ENCODE data around the gene GSX2. TPM values are rescaled to one million over a fixed set of nuclear protein-coding genes. Genes with fewer than 3 reads are reported as not detected.

GSX2 gene
- total RNA-seq, 2 experiments from 2014 or later, result not detected

DNA sequence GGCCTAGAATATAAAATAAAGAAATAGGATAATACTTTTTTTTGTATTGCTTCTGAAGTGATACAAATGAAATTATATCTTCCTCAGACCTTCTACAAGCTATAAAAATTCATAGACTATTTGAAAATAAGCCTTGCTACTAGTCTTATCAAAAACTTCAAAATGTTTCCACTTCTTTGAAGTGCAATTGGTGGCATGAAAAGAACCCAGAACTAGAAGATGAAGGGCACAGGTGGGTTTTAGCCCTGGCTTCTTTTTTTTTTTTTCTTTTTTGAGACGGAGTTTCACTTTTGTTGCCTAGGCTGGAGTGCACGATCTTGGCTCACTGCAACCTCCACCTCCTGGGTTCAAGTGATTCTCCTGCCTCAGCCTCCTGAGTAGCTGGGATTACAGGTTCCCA is 44.2 kb downstream of the GSX2 start:
- no peak overlapping the region for H3K4me3 Mint-ChIP-seq
- no peaks in the 10 kb centered on the region for H3K4me1 ChIP-seq (ENCODE audit: insufficient read depth, low read length)
- intact Hi-C loops (cut with DNase I, micrococcal nuclease), result no loop called here
- H3K27ac Mint-ChIP-seq, result no peak overlapping the region
- no peak overlapping the region for H3K27ac ChIP-seq (ENCODE audit: low read depth in 1 of 2, low read length in 2 of 2)
- POLR2A ChIA-PET, result no interaction called here
- ATAC-seq (ENCODE audit: poor library complexity), result no peak
- H3K4me1 Mint-ChIP-seq (ENCODE audit: low read depth), result peaks cover 12% of the 10 kb centered on the region
- H3K4me3 ChIP-seq (ENCODE audit: low read length), result no peak overlapping the region
- no peaks in the 10 kb centered on the region for H3K9me3 Mint-ChIP-seq
- H3K36me3 Mint-ChIP-seq (ENCODE audit: low read depth), result no peaks in the 10 kb centered on the region
- peaks cover 9% of the 10 kb centered on the region for H3K27me3 Mint-ChIP-seq
- CTCF ChIA-PET, result no interaction called here
- no peaks in the 10 kb centered on the region for H3K36me3 ChIP-seq (ENCODE audit: insufficient read depth, low read length)
- no peak for DNase-seq
- H3K27me3 ChIP-seq (ENCODE audit: control insufficient read depth in 1 of 2, insufficient read depth in 2 of 2, low read length in 2 of 2), result no peaks in the 10 kb centered on the region
- H3K9me3 ChIP-seq (ENCODE audit: control insufficient read depth in 1 of 2, insufficient read depth in 1 of 2, low read length in 2 of 2), result no peaks in the 10 kb centered on the region
- TF ChIP-seq, protein P1, sequence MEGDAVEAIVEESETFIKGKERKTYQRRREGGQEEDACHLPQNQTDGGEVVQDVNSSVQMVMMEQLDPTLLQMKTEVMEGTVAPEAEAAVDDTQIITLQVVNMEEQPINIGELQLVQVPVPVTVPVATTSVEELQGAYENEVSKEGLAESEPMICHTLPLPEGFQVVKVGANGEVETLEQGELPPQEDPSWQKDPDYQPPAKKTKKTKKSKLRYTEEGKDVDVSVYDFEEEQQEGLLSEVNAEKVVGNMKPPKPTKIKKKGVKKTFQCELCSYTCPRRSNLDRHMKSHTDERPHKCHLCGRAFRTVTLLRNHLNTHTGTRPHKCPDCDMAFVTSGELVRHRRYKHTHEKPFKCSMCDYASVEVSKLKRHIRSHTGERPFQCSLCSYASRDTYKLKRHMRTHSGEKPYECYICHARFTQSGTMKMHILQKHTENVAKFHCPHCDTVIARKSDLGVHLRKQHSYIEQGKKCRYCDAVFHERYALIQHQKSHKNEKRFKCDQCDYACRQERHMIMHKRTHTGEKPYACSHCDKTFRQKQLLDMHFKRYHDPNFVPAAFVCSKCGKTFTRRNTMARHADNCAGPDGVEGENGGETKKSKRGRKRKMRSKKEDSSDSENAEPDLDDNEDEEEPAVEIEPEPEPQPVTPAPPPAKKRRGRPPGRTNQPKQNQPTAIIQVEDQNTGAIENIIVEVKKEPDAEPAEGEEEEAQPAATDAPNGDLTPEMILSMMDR (IDR thresholded peaks at IDR 0.05), result no peak

DNA sequence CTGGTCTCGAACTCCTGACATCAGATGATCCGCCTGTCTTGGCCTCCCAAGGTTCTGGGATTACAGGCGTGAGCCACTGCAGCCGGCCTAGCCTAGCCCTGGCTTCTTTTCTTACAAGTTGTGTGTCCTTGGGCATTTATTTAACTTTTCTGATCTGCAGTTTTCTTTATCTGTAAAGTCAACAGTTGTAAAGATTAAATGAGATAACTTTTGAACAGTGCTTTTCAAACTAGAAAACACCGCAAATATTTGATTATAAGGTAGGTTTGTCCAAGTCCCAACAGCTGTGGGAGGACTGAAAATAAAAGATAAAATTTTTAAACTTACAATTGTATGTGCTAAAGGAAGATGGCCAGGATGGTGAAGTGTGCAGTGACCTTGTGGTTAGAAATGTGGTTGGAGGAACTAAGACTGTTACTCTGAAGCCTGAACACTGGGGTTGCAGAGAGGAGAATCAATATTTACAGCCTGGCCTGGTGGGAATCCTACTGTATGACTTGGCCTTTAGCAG is 44.8 kb downstream of the GSX2 start:
- ATAC-seq (ENCODE audit: poor library complexity), result no peak
- Mint-ChIP-seq H3K4me1 (ENCODE audit: low read depth) (peaks cover 12% of the 10 kb centered on the region), H3K4me3 (no peak overlapping the region), H3K27ac (peak overlapping the region; percentile 42), H3K36me3 (ENCODE audit: low read depth) (no peaks in the 10 kb centered on the region), H3K9me3 (no peaks in the 10 kb centered on the region), H3K27me3 (peaks cover 11% of the 10 kb centered on the region)
- TF ChIP-seq, protein P1 (IDR thresholded peaks at IDR 0.05), result no peak
- ChIA-PET CTCF (no interaction called here), POLR2A (no interaction called here)
- intact Hi-C loops (cut with DNase I, micrococcal nuclease), result no loop called here
- Histone ChIP-seq H3K36me3 (ENCODE audit: insufficient read depth, low read length) (no peaks in the 10 kb centered on the region), H3K9me3 (ENCODE audit: control insufficient read depth in 1 of 2, insufficient read depth in 1 of 2, low read length in 2 of 2) (no peaks in the 10 kb centered on the region), H3K4me3 (ENCODE audit: low read length) (no peak overlapping the region), H3K27me3 (ENCODE audit: control insufficient read depth in 1 of 2, insufficient read depth in 2 of 2, low read length in 2 of 2) (no peaks in the 10 kb centered on the region), H3K4me1 (ENCODE audit: insufficient read depth, low read length) (no peaks in the 10 kb centered on the region), H3K27ac (ENCODE audit: low read depth in 1 of 2, low read length in 2 of 2) (no peak overlapping the region)
- peak in 1 of 14 experiments; percentile 2 for DNase-seq

DNA sequence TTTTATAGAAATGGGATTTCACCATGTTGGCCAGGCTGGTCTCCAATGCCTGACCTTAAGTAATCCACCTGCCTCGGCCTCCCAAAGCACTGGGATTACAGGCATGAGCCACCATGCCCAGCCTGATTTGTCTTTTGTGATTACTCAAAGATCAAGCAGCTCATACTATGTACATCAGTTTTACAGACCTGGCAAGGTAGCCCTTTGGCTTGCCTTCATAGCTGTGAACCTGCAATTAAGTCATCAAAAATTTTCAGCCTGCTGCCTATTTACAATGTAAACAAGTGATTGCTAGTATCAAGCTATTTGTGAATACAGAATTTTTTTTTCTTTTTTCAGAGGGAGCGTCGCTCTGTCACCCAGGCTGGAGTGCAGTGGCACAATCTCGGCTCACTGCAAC is 46.2 kb downstream of the GSX2 start:
- Mint-ChIP-seq H3K27ac (no peak overlapping the region), H3K27me3 (peaks cover 25% of the 10 kb centered on the region), H3K4me1 (ENCODE audit: low read depth) (peaks cover 12% of the 10 kb centered on the region), H3K36me3 (ENCODE audit: low read depth) (no peaks in the 10 kb centered on the region), H3K9me3 (no peaks in the 10 kb centered on the region), H3K4me3 (no peak overlapping the region)
- H3K4me1 ChIP-seq (ENCODE audit: insufficient read depth, low read length), result no peaks in the 10 kb centered on the region
- H3K4me3 ChIP-seq (ENCODE audit: low read length), result no peak overlapping the region
- intact Hi-C loops (cut with DNase I, micrococcal nuclease), result no loop called here
- H3K27ac ChIP-seq (ENCODE audit: low read depth in 1 of 2, low read length in 2 of 2), result no peak overlapping the region
- DNase-seq (no peak), ATAC-seq (ENCODE audit: poor library complexity) (no peak)
- ChIA-PET CTCF (no interaction called here), POLR2A (no interaction called here)
- TF ChIP-seq, protein P1 (IDR thresholded peaks at IDR 0.05), result no peak
- no peaks in the 10 kb centered on the region for H3K9me3 ChIP-seq (ENCODE audit: control insufficient read depth in 1 of 2, insufficient read depth in 1 of 2, low read length in 2 of 2)
- H3K36me3 ChIP-seq (ENCODE audit: insufficient read depth, low read length), result no peaks in the 10 kb centered on the region
- peaks cover 0 to 2% of the 10 kb centered on the region in 2 experiments for H3K27me3 ChIP-seq (ENCODE audit: control insufficient read depth in 1 of 2, insufficient read depth in 2 of 2, low read length in 2 of 2)
